PC-3 (cell line): ENCODE results near the gene CCT5. TPM values are rescaled to one million over a fixed set of nuclear protein-coding genes. Genes with fewer than 3 reads are reported as not detected.

Source experiments
- ATAC-seq: fragments of 200-7000 bp; cut with Tn5 transposase; 2 replicates; pipeline ENCODE4 v1.9.1; 2020; ENCODE audit warnings: mild to moderate bottlenecking, moderate library complexity
- BruUV-seq: library from RNA; stranded (reverse); fragments of 400-500 nt; replicated peaks from 2 replicates; lab custom pipeline; 2021; lab: Mats Ljungman, UMichigan
- CTCF ChIA-PET: fragments of 300-600 bp; sonication (Branson Sonifier 250); formaldehyde crosslinking; loops from one replicate; lab custom pipeline; 2022; ENCODE audit warnings: antibody characterized with exemption; lab: Charles Lee
- POLR2A ChIA-PET: fragments of 300-600 bp; sonication (Branson Sonifier 250); formaldehyde crosslinking; loops from one replicate; lab custom pipeline; 2022; ENCODE audit warnings: antibody characterized with exemption; ENCODE audit not compliant: unreplicated experiment; lab: Charles Lee
- DNase-seq: peaks from one replicate; pipeline ENCODE4 v3.0.0-alpha.2; 2015
- H2AFZ ChIP-seq: fragments of 300-600 bp; sonication (generic); 2 replicates; pipeline ENCODE4 v1.6.0; 2016; ENCODE audit warnings: antibody characterized with exemption, low read length
- H3F3A ChIP-seq: fragments of 300-600 bp; sonication (generic); one replicate; pipeline ENCODE4 v1.6.0; 2017; ENCODE audit warnings: antibody characterized with exemption, low read length, control low read depth, mild to moderate bottlenecking; ENCODE audit not compliant: unreplicated experiment
- H3K27ac ChIP-seq: fragments of 300-600 bp; sonication (generic); 2 replicates; pipeline ENCODE4 v1.5.1; 2016; ENCODE audit warnings: mild to moderate bottlenecking, low read length
- H3K27me3 ChIP-seq: fragments of 300-600 bp; sonication (generic); 2 replicates; pipeline ENCODE4 v1.6.1; 2016; ENCODE audit warnings: low read length, mixed read lengths
- H3K36me3 ChIP-seq: fragments of 300-600 bp; sonication (generic); 2 replicates; pipeline ENCODE4 v1.6.1; 2016; ENCODE audit warnings: low read depth, mixed run types, low read length, mixed read lengths
- H3K4me1 ChIP-seq: fragments of 300-600 bp; sonication (generic); 2 replicates; pipeline ENCODE4 v1.5.1; 2016; ENCODE audit warnings: low read length; ENCODE audit not compliant: insufficient read depth
- H3K4me2 ChIP-seq: fragments of 300-600 bp; sonication (generic); 2 replicates; pipeline ENCODE4 v1.6.0; 2016; ENCODE audit warnings: low read length
- H3K4me3 ChIP-seq: fragments of 300-600 bp; sonication (generic); 2 replicates; pipeline ENCODE4 v1.5.1; 2016; ENCODE audit warnings: mild to moderate bottlenecking, low read length, mixed read lengths
- H3K79me2 ChIP-seq: fragments of 300-600 bp; sonication (generic); 2 replicates; pipeline ENCODE4 v1.6.1; 2017; ENCODE audit warnings: low read length, mixed read lengths
- H3K9ac ChIP-seq: fragments of 300-600 bp; sonication (generic); 2 replicates; pipeline ENCODE4 v1.6.0; 2016; ENCODE audit warnings: mild to moderate bottlenecking, low read length
- H3K9me2 ChIP-seq: fragments of 300-600 bp; sonication (generic); replicated peaks from 2 replicates; pipeline ENCODE4 v1.6.1; 2016; ENCODE audit warnings: mixed run types, low read length, mixed read lengths
- H3K9me3 ChIP-seq: fragments of 300-600 bp; sonication (generic); 2 replicates; pipeline ENCODE4 v1.6.1; 2016; ENCODE audit warnings: low read length, mixed read lengths
- H4K20me1 ChIP-seq: fragments of 300-600 bp; sonication (generic); 2 replicates; pipeline ENCODE4 v1.6.1; 2016; ENCODE audit warnings: low read length, mixed read lengths
- EZH2 ChIP-seq: fragments of 300-600 bp; sonication (generic); IDR thresholded peaks from one replicate; pipeline ENCODE4 v1.6.1; 2017; ENCODE audit warnings: antibody characterized with exemption, mild to moderate bottlenecking, low read length; ENCODE audit not compliant: unreplicated experiment
- EZH2phosphoT487 ChIP-seq: fragments of 300-600 bp; sonication (generic); IDR thresholded peaks from 2 replicates; pipeline ENCODE4 v1.6.1; 2018; ENCODE audit warnings: mild to moderate bottlenecking, antibody characterized with exemption, low read length, borderline replicate concordance
- intact Hi-C: fragments of 100-400 bp; cut with micrococcal nuclease; formaldehyde crosslinking; loops from 2 replicates; pipeline ENCODE4 v1.9.0; 2023
- total RNA-seq: library from RNA; depleted of rRNA; stranded (reverse); fragments of >200 nt; gene quantifications from 2 replicates; pipeline ENCODE4 v1.2.3, GENCODE V29; 2014
- TF ChIP-seq, protein P1 (sequence below): fragments of 300-600 bp; sonication (generic); conservative IDR thresholded peaks from 2 replicates; pipeline ENCODE4 v1.5.1; 2017; ENCODE audit warnings: antibody characterized with exemption, low read depth, mild to moderate bottlenecking, low read length

CCT5 gene
- total RNA-seq, 1 experiment from 2014 or later, result 1,334 TPM

DNA sequence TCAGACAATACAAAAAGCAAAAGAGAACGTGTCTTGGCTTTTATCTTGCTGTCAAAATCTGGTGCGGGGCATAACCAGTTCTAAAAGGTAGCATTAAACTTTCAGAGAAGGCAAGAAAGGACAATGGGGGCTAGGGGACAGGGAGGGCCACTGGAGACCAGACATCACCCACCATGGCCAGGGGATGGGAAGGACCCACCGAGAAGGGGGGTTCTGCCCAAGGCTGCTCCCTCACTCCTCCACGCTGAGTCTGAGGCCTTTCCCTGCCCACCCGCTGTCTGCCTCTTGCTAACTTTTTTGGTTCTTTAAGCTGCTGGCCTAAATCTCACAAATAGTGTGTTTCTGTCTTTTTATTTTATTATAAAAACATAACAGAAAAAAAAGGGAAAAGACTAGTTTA, 34.0 kb upstream of the CCT5 start:
- CTCF ChIA-PET, result no interaction called here
- no peak for ATAC-seq

DNA sequence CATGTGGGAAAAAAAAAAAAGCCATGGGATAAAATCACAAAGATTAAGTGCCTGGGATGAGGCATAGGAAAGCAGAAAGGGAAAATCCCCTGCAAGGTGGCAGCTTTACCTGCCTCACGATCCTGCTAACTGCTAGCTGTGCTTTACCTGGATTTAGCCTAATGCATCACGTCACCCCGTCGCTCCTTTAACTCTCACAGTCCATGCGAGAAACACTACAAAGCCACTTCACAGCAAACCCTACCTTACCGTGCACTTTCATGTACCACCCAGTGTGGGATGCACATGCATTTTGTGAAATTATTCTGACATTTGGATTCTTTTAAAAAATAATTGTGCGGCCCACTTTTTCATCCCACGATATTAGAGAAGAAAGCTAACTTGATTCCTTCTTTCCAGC, 31.4 kb upstream of the CCT5 start:
- Histone ChIP-seq H3K79me2 (no peaks in the 10 kb centered on the region), H3K9me3 (no peaks in the 10 kb centered on the region), H3K27ac (no peak overlapping the region), H3K9me2 (no peaks in the 10 kb centered on the region), H3K27me3 (no peaks in the 10 kb centered on the region), H3K9ac (no peak overlapping the region), H2AFZ (no peak overlapping the region), H3K36me3 (no peaks in the 10 kb centered on the region), H4K20me1 (no peaks in the 10 kb centered on the region), H3K4me2 (no peak overlapping the region), H3F3A (no peaks in the 10 kb centered on the region), H3K4me1 (no peaks in the 10 kb centered on the region; the same call in 1 of the 2 replicates), H3K4me3 (no peak overlapping the region)
- no peak for DNase-seq
- intact Hi-C loops, result no loop called here
- TF ChIP-seq EZH2phosphoT487 (no peak), EZH2 (no peak)
- TF ChIP-seq, protein P1, sequence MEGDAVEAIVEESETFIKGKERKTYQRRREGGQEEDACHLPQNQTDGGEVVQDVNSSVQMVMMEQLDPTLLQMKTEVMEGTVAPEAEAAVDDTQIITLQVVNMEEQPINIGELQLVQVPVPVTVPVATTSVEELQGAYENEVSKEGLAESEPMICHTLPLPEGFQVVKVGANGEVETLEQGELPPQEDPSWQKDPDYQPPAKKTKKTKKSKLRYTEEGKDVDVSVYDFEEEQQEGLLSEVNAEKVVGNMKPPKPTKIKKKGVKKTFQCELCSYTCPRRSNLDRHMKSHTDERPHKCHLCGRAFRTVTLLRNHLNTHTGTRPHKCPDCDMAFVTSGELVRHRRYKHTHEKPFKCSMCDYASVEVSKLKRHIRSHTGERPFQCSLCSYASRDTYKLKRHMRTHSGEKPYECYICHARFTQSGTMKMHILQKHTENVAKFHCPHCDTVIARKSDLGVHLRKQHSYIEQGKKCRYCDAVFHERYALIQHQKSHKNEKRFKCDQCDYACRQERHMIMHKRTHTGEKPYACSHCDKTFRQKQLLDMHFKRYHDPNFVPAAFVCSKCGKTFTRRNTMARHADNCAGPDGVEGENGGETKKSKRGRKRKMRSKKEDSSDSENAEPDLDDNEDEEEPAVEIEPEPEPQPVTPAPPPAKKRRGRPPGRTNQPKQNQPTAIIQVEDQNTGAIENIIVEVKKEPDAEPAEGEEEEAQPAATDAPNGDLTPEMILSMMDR, result no peak
- no peak for ATAC-seq
- CTCF ChIA-PET, result no interaction called here
- POLR2A ChIA-PET, result interaction anchor here (0.6 kb wide), 1 partner anchor 897 kb away, joined by 3 read pairs; no protein-coding TSS in a partner anchor
- no TSS peak for BruUV-seq

More for the DNA sequence above, 34.0 kb upstream of the CCT5 start:
- no peak overlapping the region for H3K4me2 ChIP-seq
- H2AFZ ChIP-seq, result no peak overlapping the region
- H3K36me3 ChIP-seq, result no peaks in the 10 kb centered on the region
- BruUV-seq, result no TSS peak
- intact Hi-C loops, result no loop called here
- TF ChIP-seq EZH2 (no peak), EZH2phosphoT487 (no peak)
- TF ChIP-seq, protein P1, result no peak
- no peaks in the 10 kb centered on the region for H4K20me1 ChIP-seq
- no peak overlapping the region for H3K27ac ChIP-seq
- no peak for DNase-seq
- H3K79me2 ChIP-seq, result no peaks in the 10 kb centered on the region
- POLR2A ChIA-PET, result no interaction called here
- H3K9ac ChIP-seq, result no peak overlapping the region
- no peaks in the 10 kb centered on the region for H3F3A ChIP-seq
- H3K9me3 ChIP-seq, result no peaks in the 10 kb centered on the region
- no peaks in the 10 kb centered on the region; the same call in 1 of the 2 replicates for H3K4me1 ChIP-seq
- no peaks in the 10 kb centered on the region for H3K27me3 ChIP-seq
- H3K9me2 ChIP-seq, result no peaks in the 10 kb centered on the region
- H3K4me3 ChIP-seq, result no peak overlapping the region

DNA sequence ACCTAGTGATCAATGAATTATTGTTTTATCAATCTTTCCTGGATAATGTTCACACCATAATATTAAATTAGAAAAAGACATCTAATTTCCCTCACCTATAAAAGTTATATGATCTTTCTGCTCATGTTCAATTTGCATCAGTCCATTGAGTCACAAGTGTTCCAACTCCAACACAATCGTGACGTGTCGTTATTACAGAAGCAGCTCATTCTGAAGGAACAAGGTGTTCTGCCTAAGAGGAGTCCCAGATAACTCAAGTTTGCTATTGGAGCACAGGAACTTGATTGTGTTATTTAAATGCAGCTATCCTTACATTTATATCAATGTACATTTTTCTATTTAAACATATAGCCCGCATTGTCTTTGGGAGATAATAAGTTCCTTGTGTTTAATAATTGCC, 31.0 kb upstream of the CCT5 start:
- DNase-seq, result no peak
- H3K27me3 ChIP-seq, result no peaks in the 10 kb centered on the region
- H3K9ac ChIP-seq, result no peak overlapping the region
- ChIA-PET POLR2A (no interaction called here), CTCF (no interaction called here)
- TF ChIP-seq, protein P1, result no peak
- no peaks in the 10 kb centered on the region for H3K9me3 ChIP-seq
- no peaks in the 10 kb centered on the region for H3K79me2 ChIP-seq
- no peak overlapping the region for H3K4me2 ChIP-seq
- H3K27ac ChIP-seq, result no peak overlapping the region
- no peak overlapping the region for H3K4me3 ChIP-seq
- H3K36me3 ChIP-seq, result no peaks in the 10 kb centered on the region
- BruUV-seq, result no TSS peak
- no peak for ATAC-seq
- no peaks in the 10 kb centered on the region; the same call in 1 of the 2 replicates for H3K4me1 ChIP-seq
- H3K9me2 ChIP-seq, result no peaks in the 10 kb centered on the region
- H3F3A ChIP-seq, result no peaks in the 10 kb centered on the region
- intact Hi-C loops, result no loop called here
- H2AFZ ChIP-seq, result no peak overlapping the region
- no peaks in the 10 kb centered on the region for H4K20me1 ChIP-seq
